ENCODE data around the gene IDH3G. TPM values are rescaled to one million over a fixed set of nuclear protein-coding genes. Genes with fewer than 3 reads are reported as not detected.
A peak's percentile ranks its signal among the peaks of the same experiment; 100 is the strongest.
"Not testable (repeated sequence)": the region's sequence is repeated elsewhere in the genome, so short reads cannot be mapped to it uniquely, and the experiment has no call there.

Gene IDH3G
- 89.6 TPM for polyA plus RNA-seq (2013, experiment 1 of 2; ENCODE audit: insufficient read length)
- 72.1 TPM for polyA plus RNA-seq (2013, experiment 2 of 2; ENCODE audit: insufficient read length)

- peak; percentile 91 for DNase-seq
These were observed at the start of gene IDH3G, which contains the start of gene SSR4 for GRCh38 chrX:153794018-153794896. IDH3G (minus strand) TSS chrX:153794375; CDS start chrX:153794326, 49 bp downstream. SSR4 (plus strand) TSS chrX:153794668; CDS start chrX:153794688, 20 bp downstream.

GRCh38 chrX:153836921-153837320, 42.7 kb upstream of the IDH3G start:
- DNase-seq = no peak

- no peak for DNase-seq
These were observed 38.6 kb upstream of the IDH3G start for GRCh38 chrX:153832728-153833127.

GRCh38 chrX:153831429-153832150, 37.4 kb upstream of the IDH3G start:
- DNase-seq = no peak

GRCh38 chrX:153830640-153831428, 36.7 kb upstream of the IDH3G start:
- no peak for DNase-seq

- peak; percentile 3 for DNase-seq
These were observed 35.8 kb upstream of the IDH3G start, which contains the start of gene PDZD4 for GRCh38 chrX:153829799-153830639. PDZD4 (minus strand) TSS chrX:153830544; CDS start chrX:153830298, 246 bp downstream.

GRCh38 chrX:153829549-153829798, 35.3 kb upstream of the IDH3G start:
- DNase-seq = no peak

- DNase-seq = peak; percentile 64
These were observed 34.8 kb upstream of the IDH3G start for GRCh38 chrX:153828723-153829548.

- DNase-seq = no peak
These were observed 34.1 kb upstream of the IDH3G start for GRCh38 chrX:153828308-153828707.

- no peak for DNase-seq
These were observed 33.7 kb upstream of the IDH3G start for GRCh38 chrX:153827903-153828302.

GRCh38 chrX:153827016-153827415, 32.8 kb upstream of the IDH3G start:
- no peak for DNase-seq

- no peak for DNase-seq
These were observed 30.9 kb upstream of the IDH3G start for GRCh38 chrX:153825042-153825441.

GRCh38 chrX:153824348-153824747, 30.2 kb upstream of the IDH3G start:
- DNase-seq = no peak

GRCh38 chrX:153821066-153821465, 26.9 kb upstream of the IDH3G start:
- DNase-seq = no peak

- DNase-seq = no peak
These were observed 26.4 kb upstream of the IDH3G start for GRCh38 chrX:153820601-153821000.

- DNase-seq = no peak
These were observed 25.3 kb upstream of the IDH3G start for GRCh38 chrX:153819384-153820040.

- peak; percentile 34 for DNase-seq
These were observed 24.6 kb upstream of the IDH3G start for GRCh38 chrX:153818571-153819383.

- DNase-seq = not testable (repeated sequence)
These were observed 23.9 kb upstream of the IDH3G start for GRCh38 chrX:153818064-153818463.
